ENCODE data around the gene SPTLC3.

SPTLC3 gene

DNA sequence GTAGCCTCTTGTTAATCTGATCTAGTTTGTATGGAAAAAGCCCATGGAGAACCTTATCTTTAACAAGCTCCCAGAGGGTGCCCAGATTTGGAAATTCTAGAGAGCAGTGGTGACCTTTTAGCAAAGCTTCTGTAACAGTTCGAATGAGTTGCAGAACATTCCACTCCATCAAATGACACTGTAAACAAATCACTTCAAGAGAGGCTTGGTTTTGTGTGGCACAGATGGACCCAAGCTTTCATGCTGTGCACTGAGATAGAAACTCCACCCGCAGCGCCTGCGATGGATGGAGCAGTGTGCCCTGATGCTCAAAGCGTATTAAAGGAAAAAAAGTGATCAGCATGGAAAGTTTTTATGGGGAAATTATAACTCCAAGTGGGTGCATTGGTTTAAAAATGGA lies 157.2 kb downstream of the SPTLC3 start:
- Histone ChIP-seq H3K79me1 (replicated peaks; ENCODE audit: low read length, poor library complexity, severe bottlenecking) (no peaks in the 10 kb centered on the region), H3K27me3 (ENCODE audit: control insufficient read depth in 1 of 2, insufficient read depth in 1 of 2, low read length in 2 of 2) (no peaks in the 10 kb centered on the region), H3K14ac (ENCODE audit: low read length in 2 of 2) (no peak overlapping the region), H2BK120ac (ENCODE audit: low read depth, low read length) (no peak overlapping the region), H3K27ac (ENCODE audit: low read length, poor library complexity, severe bottlenecking) (no peak overlapping the region), H3K9ac (ENCODE audit: low read length) (no peak overlapping the region), H3K18ac (ENCODE audit: low read depth in 1 of 2, low read length in 2 of 2) (no peak overlapping the region), H3K23ac (ENCODE audit: low read length in 2 of 2) (no peak overlapping the region), H2BK5ac (ENCODE audit: low read depth, low read length, poor library complexity, severe bottlenecking) (no peak overlapping the region), H2BK15ac (ENCODE audit: low read depth, poor library complexity, severe bottlenecking) (no peak overlapping the region), H2AK5ac (ENCODE audit: low read length, severe bottlenecking) (no peak overlapping the region), H4K8ac (ENCODE audit: low read length) (no peak overlapping the region), H3K4me2 (ENCODE audit: low read length, poor library complexity, severe bottlenecking) (no peak overlapping the region), H2AFZ (ENCODE audit: low read depth, low read length) (no peak overlapping the region), H3K9me3 (ENCODE audit: control insufficient read depth, low read length) (no peaks in the 10 kb centered on the region), H3K36me3 (ENCODE audit: control insufficient read depth in 1 of 2, insufficient read depth in 2 of 2, low read depth in 1 of 2, low read length in 2 of 2) (peaks cover 2 to 6% of the 10 kb centered on the region in 2 experiments), H3K4me1 (ENCODE audit: control insufficient read depth, insufficient read depth, low read depth, low read length) (no peaks in the 10 kb centered on the region), H2BK12ac (ENCODE audit: low read length in 2 of 2) (no peak overlapping the region), H3K4me3 (ENCODE audit: insufficient read depth in 1 of 2, low read depth in 1 of 2, low read length in 2 of 2) (no peak overlapping the region), H3K4ac (ENCODE audit: low read depth in 1 of 2, low read length in 2 of 2) (no peak overlapping the region), H4K91ac (ENCODE audit: low read length) (no peak overlapping the region)
- DNase-seq: no peak
- 69% methylated on average over 5 of the region's 5 CpGs for WGBS

DNA sequence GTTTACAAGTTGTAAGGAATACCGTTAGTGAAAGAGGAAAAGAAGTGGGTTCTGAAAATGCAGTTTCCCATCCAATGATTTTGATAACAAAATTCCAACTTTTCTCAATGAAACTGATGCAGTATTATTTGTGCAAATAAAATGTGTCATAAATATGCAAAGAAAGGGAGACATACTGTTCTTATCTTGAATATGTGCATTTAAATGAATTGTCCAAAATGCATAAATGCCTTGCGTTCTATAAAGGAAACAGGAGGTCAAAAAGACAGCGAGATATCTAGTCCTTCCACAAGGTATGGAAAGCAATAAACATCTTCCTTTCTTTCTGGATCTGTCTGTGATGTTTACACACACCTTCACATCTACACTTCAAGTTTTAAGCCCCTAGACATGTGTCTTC lies 157.7 kb downstream of the SPTLC3 start:
- no peak overlapping the region for H2AK5ac ChIP-seq (ENCODE audit: low read length, severe bottlenecking)
- H2BK15ac ChIP-seq (ENCODE audit: low read depth, poor library complexity, severe bottlenecking): no peak overlapping the region
- no peak overlapping the region for H2BK120ac ChIP-seq (ENCODE audit: low read depth, low read length)
- H4K91ac ChIP-seq (ENCODE audit: low read length): no peak overlapping the region
- H3K27me3 ChIP-seq (ENCODE audit: control insufficient read depth in 1 of 2, insufficient read depth in 1 of 2, low read length in 2 of 2): no peaks in the 10 kb centered on the region
- no peak overlapping the region for H3K4me2 ChIP-seq (ENCODE audit: low read length, poor library complexity, severe bottlenecking)
- no peak overlapping the region for H3K4me3 ChIP-seq (ENCODE audit: insufficient read depth in 1 of 2, low read depth in 1 of 2, low read length in 2 of 2)
- H3K14ac ChIP-seq (ENCODE audit: low read length in 2 of 2): no peak overlapping the region
- H3K9ac ChIP-seq (ENCODE audit: low read length): no peak overlapping the region
- no peaks in the 10 kb centered on the region for H3K4me1 ChIP-seq (ENCODE audit: control insufficient read depth, insufficient read depth, low read depth, low read length)
- H2BK12ac ChIP-seq (ENCODE audit: low read length in 2 of 2): no peak overlapping the region
- H2BK5ac ChIP-seq (ENCODE audit: low read depth, low read length, poor library complexity, severe bottlenecking): no peak overlapping the region
- H3K9me3 ChIP-seq (ENCODE audit: control insufficient read depth, low read length): no peaks in the 10 kb centered on the region
- no peak overlapping the region for H3K18ac ChIP-seq (ENCODE audit: low read depth in 1 of 2, low read length in 2 of 2)
- no peak overlapping the region for H3K27ac ChIP-seq (ENCODE audit: low read length, poor library complexity, severe bottlenecking)
- H3K79me1 ChIP-seq (replicated peaks; ENCODE audit: low read length, poor library complexity, severe bottlenecking): no peaks in the 10 kb centered on the region
- 83% methylated on average over 2 of the region's 3 CpGs for WGBS
- no peak overlapping the region for H3K23ac ChIP-seq (ENCODE audit: low read length in 2 of 2)
- no peak overlapping the region for H2AFZ ChIP-seq (ENCODE audit: low read depth, low read length)
- no peak for DNase-seq
- peaks cover 2 to 4% of the 10 kb centered on the region in 2 experiments for H3K36me3 ChIP-seq (ENCODE audit: control insufficient read depth in 1 of 2, insufficient read depth in 2 of 2, low read depth in 1 of 2, low read length in 2 of 2)
- H4K8ac ChIP-seq (ENCODE audit: low read length): no peak overlapping the region
- H3K4ac ChIP-seq (ENCODE audit: low read depth in 1 of 2, low read length in 2 of 2): no peak overlapping the region

DNA sequence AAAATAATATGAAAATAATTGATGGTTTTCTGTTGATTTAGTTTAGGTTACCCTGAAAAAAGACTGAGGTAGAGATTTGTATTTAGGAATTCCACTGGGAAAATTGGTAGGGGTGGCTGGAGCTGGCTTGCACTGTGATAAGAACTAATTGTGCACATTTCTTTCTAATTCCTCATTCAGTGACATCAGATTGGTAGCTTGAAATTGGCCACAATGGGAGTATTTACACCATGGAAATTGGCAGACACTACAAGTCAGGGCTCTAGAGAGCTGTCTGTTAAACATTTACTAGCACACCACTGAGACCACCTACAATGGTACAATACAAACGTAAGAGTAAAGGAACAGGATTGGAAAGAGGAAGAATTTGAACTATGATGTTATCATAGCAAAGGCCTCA lies 160.3 kb downstream of the SPTLC3 start:
- H3K23ac ChIP-seq (ENCODE audit: low read length in 2 of 2): no peak overlapping the region
- no peak overlapping the region for H3K14ac ChIP-seq (ENCODE audit: low read length in 2 of 2)
- no peak overlapping the region for H3K27ac ChIP-seq (ENCODE audit: low read length, poor library complexity, severe bottlenecking)
- no peak overlapping the region for H2AK5ac ChIP-seq (ENCODE audit: low read length, severe bottlenecking)
- H3K4ac ChIP-seq (ENCODE audit: low read depth in 1 of 2, low read length in 2 of 2): no peak overlapping the region
- H3K9ac ChIP-seq (ENCODE audit: low read length): no peak overlapping the region
- H2BK15ac ChIP-seq (ENCODE audit: low read depth, poor library complexity, severe bottlenecking): no peak overlapping the region
- H4K8ac ChIP-seq (ENCODE audit: low read length): no peak overlapping the region
- H3K4me3 ChIP-seq (ENCODE audit: insufficient read depth in 1 of 2, low read depth in 1 of 2, low read length in 2 of 2): no peak overlapping the region
- no peak overlapping the region for H2BK12ac ChIP-seq (ENCODE audit: low read length in 2 of 2)
- no peak for DNase-seq
- H4K91ac ChIP-seq (ENCODE audit: low read length): no peak overlapping the region
- no peaks in the 10 kb centered on the region for H3K36me3 ChIP-seq (ENCODE audit: control insufficient read depth in 1 of 2, insufficient read depth in 2 of 2, low read depth in 1 of 2, low read length in 2 of 2)
- H3K79me1 ChIP-seq (replicated peaks; ENCODE audit: low read length, poor library complexity, severe bottlenecking): no peaks in the 10 kb centered on the region
- H3K9me3 ChIP-seq (ENCODE audit: control insufficient read depth, low read length): no peaks in the 10 kb centered on the region
- no peak overlapping the region for H2BK120ac ChIP-seq (ENCODE audit: low read depth, low read length)
- H2BK5ac ChIP-seq (ENCODE audit: low read depth, low read length, poor library complexity, severe bottlenecking): no peak overlapping the region
- H3K27me3 ChIP-seq (ENCODE audit: control insufficient read depth in 1 of 2, insufficient read depth in 1 of 2, low read length in 2 of 2): no peaks in the 10 kb centered on the region
- no peak overlapping the region for H3K18ac ChIP-seq (ENCODE audit: low read depth in 1 of 2, low read length in 2 of 2)
- no peak overlapping the region for H2AFZ ChIP-seq (ENCODE audit: low read depth, low read length)
- 64% methylated on average over 1 of the region's 1 CpG for WGBS
- no peaks in the 10 kb centered on the region for H3K4me1 ChIP-seq (ENCODE audit: control insufficient read depth, insufficient read depth, low read depth, low read length)
- no peak overlapping the region for H3K4me2 ChIP-seq (ENCODE audit: low read length, poor library complexity, severe bottlenecking)

DNA sequence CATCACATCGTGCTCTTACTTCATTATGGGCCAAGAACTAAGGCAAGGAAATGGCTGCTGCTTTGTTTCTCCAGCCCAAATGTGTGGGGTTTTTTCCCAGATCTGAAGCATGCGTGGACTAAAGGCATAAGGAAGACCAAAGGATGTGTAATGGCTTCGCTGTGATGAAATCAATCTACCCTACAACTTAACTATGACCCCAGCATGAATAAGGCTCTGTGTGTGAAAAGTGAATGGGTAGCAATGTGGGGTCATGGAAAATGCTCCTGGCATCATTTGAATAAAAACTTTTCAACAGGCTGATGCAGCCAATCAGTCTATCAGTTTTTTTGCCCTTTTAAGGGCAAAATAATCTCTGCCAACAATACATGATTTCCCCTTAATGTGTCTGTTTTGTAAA lies 162.0 kb downstream of the SPTLC3 start:
- H3K4me1 ChIP-seq (ENCODE audit: control insufficient read depth, insufficient read depth, low read depth, low read length): no peaks in the 10 kb centered on the region
- no peaks in the 10 kb centered on the region for H3K36me3 ChIP-seq (ENCODE audit: control insufficient read depth in 1 of 2, insufficient read depth in 2 of 2, low read depth in 1 of 2, low read length in 2 of 2)
- H3K9me3 ChIP-seq (ENCODE audit: control insufficient read depth, low read length): no peaks in the 10 kb centered on the region
- no peak overlapping the region for H4K8ac ChIP-seq (ENCODE audit: low read length)
- H3K14ac ChIP-seq (ENCODE audit: low read length in 2 of 2): no peak overlapping the region
- H3K23ac ChIP-seq (ENCODE audit: low read length in 2 of 2): no peak overlapping the region
- H3K9ac ChIP-seq (ENCODE audit: low read length): no peak overlapping the region
- DNase-seq: no peak
- H2BK120ac ChIP-seq (ENCODE audit: low read depth, low read length): no peak overlapping the region
- no peak overlapping the region for H3K18ac ChIP-seq (ENCODE audit: low read depth in 1 of 2, low read length in 2 of 2)
- WGBS: 78% methylated on average over 1 of the region's 3 CpGs
- H3K27me3 ChIP-seq (ENCODE audit: control insufficient read depth in 1 of 2, insufficient read depth in 1 of 2, low read length in 2 of 2): no peaks in the 10 kb centered on the region
- H3K79me1 ChIP-seq (replicated peaks; ENCODE audit: low read length, poor library complexity, severe bottlenecking): no peaks in the 10 kb centered on the region
- no peak overlapping the region for H2AK5ac ChIP-seq (ENCODE audit: low read length, severe bottlenecking)
- H2BK15ac ChIP-seq (ENCODE audit: low read depth, poor library complexity, severe bottlenecking): no peak overlapping the region
- no peak overlapping the region for H4K91ac ChIP-seq (ENCODE audit: low read length)
- no peak overlapping the region for H3K4me2 ChIP-seq (ENCODE audit: low read length, poor library complexity, severe bottlenecking)
- H2BK12ac ChIP-seq (ENCODE audit: low read length in 2 of 2): no peak overlapping the region
- H3K4me3 ChIP-seq (ENCODE audit: insufficient read depth in 1 of 2, low read depth in 1 of 2, low read length in 2 of 2): no peak overlapping the region
- no peak overlapping the region for H3K27ac ChIP-seq (ENCODE audit: low read length, poor library complexity, severe bottlenecking)
- no peak overlapping the region for H2BK5ac ChIP-seq (ENCODE audit: low read depth, low read length, poor library complexity, severe bottlenecking)
- H3K4ac ChIP-seq (ENCODE audit: low read depth in 1 of 2, low read length in 2 of 2): no peak overlapping the region
- no peak overlapping the region for H2AFZ ChIP-seq (ENCODE audit: low read depth, low read length)
